H1 (cell line): ENCODE results near the gene GNA12. TPM values are rescaled to one million over a fixed set of nuclear protein-coding genes. Genes with fewer than 3 reads are reported as not detected.

ENCODE experiments used
- CTCF ChIA-PET: fragments of 300-600 bp; sonication (Branson Sonifier 250); formaldehyde crosslinking; loops from one replicate; lab custom pipeline; 2021; ENCODE audit not compliant: partially characterized antibody; lab: Charles Lee
- POLR2A ChIA-PET: fragments of 300-600 bp; sonication (Branson Sonifier 250); formaldehyde crosslinking; loops from one replicate; lab custom pipeline; 2021; ENCODE audit warnings: inconsistent platforms; ENCODE audit not compliant: partially characterized antibody; lab: Charles Lee
- DNase-seq, 2 experiments: peaks; one replicate each; pipeline versions ENCODE4 v3.0.0 to v3.0.0-alpha.2; 2010 to 2022; ENCODE audit warnings: low spot score in 2 of 2, low read depth in 1 of 2, mixed read lengths in 1 of 2
- FAIRE-seq: peaks from 2 replicates; lab custom pipeline; 2011; peaks lifted over from hg19 to GRCh38; lab: Jason Lieb, UNC
- H2AFZ ChIP-seq: 2 replicates; pipeline ENCODE4 v1.8.1; 2012; ENCODE audit warnings: low read length, inconsistent platforms
- H2AK5ac ChIP-seq: 2 replicates; pipeline ENCODE4 v1.6.1; 2013; ENCODE audit warnings: low read depth, low read length
- H2BK120ac ChIP-seq: replicated peaks from 2 replicates; pipeline ENCODE3; 2013; ENCODE audit warnings: low read depth, low read length, inconsistent platforms
- H2BK12ac ChIP-seq: 2 replicates; pipeline ENCODE4 v1.6.1; 2013; ENCODE audit warnings: low read depth, low read length
- H2BK15ac ChIP-seq: 2 replicates; pipeline ENCODE4 v1.6.1; 2013; ENCODE audit warnings: low read length
- H2BK20ac ChIP-seq: 2 replicates; pipeline ENCODE4 v1.6.1; 2013; ENCODE audit warnings: low read length
- H2BK5ac ChIP-seq: 2 replicates; pipeline ENCODE4 v1.6.1; 2013; ENCODE audit warnings: low read depth, low read length
- H3K14ac ChIP-seq: 2 replicates; pipeline ENCODE4 v1.6.1; 2013; ENCODE audit warnings: inconsistent platforms; ENCODE audit not compliant: insufficient read length
- H3K18ac ChIP-seq: 2 replicates; pipeline ENCODE4 v1.6.1; 2013; ENCODE audit warnings: low read length; ENCODE audit errors: extremely low read depth
- H3K23ac ChIP-seq: 2 replicates; pipeline ENCODE4 v1.6.1; 2013; ENCODE audit warnings: inconsistent platforms; ENCODE audit not compliant: insufficient read length
- H3K23me2 ChIP-seq: 2 replicates; pipeline ENCODE4 v1.6.1; 2013; ENCODE audit warnings: low read depth, low read length
- H3K27ac ChIP-seq: 2 replicates; pipeline ENCODE4 v1.6.1; 2011; ENCODE audit warnings: low read depth, low read length, inconsistent platforms
- H3K27me3 ChIP-seq, 4 experiments: replicated peaks in 1 of 4; 1 replicate in 1 of 4; 2 replicates in 3 of 4; pipeline versions ENCODE4 v1.6.1 to v1.8.1; 2011 to 2013; ENCODE audit warnings: low read length in 3 of 4, mild to moderate bottlenecking in 3 of 4, inconsistent platforms in 2 of 4, mixed read lengths in 2 of 4, moderate library complexity in 1 of 4; ENCODE audit not compliant: control insufficient read depth in 3 of 4, insufficient read depth in 3 of 4; ENCODE audit errors: extremely low read depth in 1 of 4
- H3K36me3 ChIP-seq, 4 experiments: 2 replicates each; pipeline versions ENCODE4 v1.6.1 to v1.8.1; 2011 to 2013; ENCODE audit warnings: mild to moderate bottlenecking in 4 of 4, low read length in 3 of 4, moderate library complexity in 2 of 4, control low read depth in 1 of 4, inconsistent platforms in 1 of 4; ENCODE audit not compliant: insufficient read depth in 4 of 4, control insufficient read depth in 2 of 4
- H3K4ac ChIP-seq: replicated peaks from 2 replicates; pipeline ENCODE3; 2013; ENCODE audit warnings: low read length, low read depth, mixed read lengths, inconsistent platforms; ENCODE audit not compliant: insufficient read length
- H3K4me1 ChIP-seq, 4 experiments: replicated peaks in 1 of 4; 1 replicate in 1 of 4; 2 replicates in 3 of 4; pipeline versions ENCODE4 v1.6.1 to v1.8.1; 2011 to 2013; ENCODE audit warnings: low read length in 3 of 4, inconsistent platforms in 2 of 4, mixed read lengths in 1 of 4; ENCODE audit not compliant: insufficient read depth in 4 of 4, control insufficient read depth in 3 of 4
- H3K4me2 ChIP-seq, 2 experiments: 2 replicates each; pipeline versions ENCODE4 v1.6.1 to v1.8.1; 2011 to 2013; ENCODE audit warnings: low read depth in 2 of 2, low read length in 2 of 2, control low read depth in 1 of 2, inconsistent platforms in 1 of 2, mild to moderate bottlenecking in 1 of 2; ENCODE audit not compliant: insufficient read depth in 1 of 2
- H3K4me3 ChIP-seq, 4 experiments: fragments of 200-600, 300-600 bp in 1 of 4; sonication (generic), shearing (Covaris generic), sonication (Bioruptor Twin) in 1 of 4; 2 replicates each; pipeline versions ENCODE4 v1.5.1 to v1.8.1; 2011 to 2016; ENCODE audit warnings: low read length in 4 of 4, low read depth in 3 of 4, control low read depth in 2 of 4, inconsistent platforms in 2 of 4, mild to moderate bottlenecking in 2 of 4, mixed read lengths in 1 of 4, moderate library complexity in 1 of 4; ENCODE audit not compliant: insufficient read depth in 2 of 4; ENCODE audit errors: extremely low read depth in 1 of 4
- H3K56ac ChIP-seq: replicated peaks from 2 replicates; pipeline ENCODE3; 2013; ENCODE audit warnings: low read depth, mild to moderate bottlenecking, mixed read lengths, low read length, inconsistent platforms; ENCODE audit not compliant: insufficient read length
- H3K79me1 ChIP-seq: 2 replicates; pipeline ENCODE4 v1.6.1; 2013; ENCODE audit warnings: low read depth, low read length, control low read depth
- H3K79me2 ChIP-seq, 2 experiments: 2 replicates each; pipeline versions ENCODE4 v1.6.1 to v1.8.1; 2012 to 2013; ENCODE audit warnings: low read length in 2 of 2, mild to moderate bottlenecking in 2 of 2, inconsistent platforms in 1 of 2; ENCODE audit not compliant: insufficient read depth in 2 of 2, control insufficient read depth in 1 of 2
- H3K9ac ChIP-seq, 4 experiments: replicated peaks in 1 of 4; 1 replicate in 1 of 4; 2 replicates in 3 of 4; pipeline versions ENCODE4 v1.6.1 to v1.8.1; 2011 to 2013; ENCODE audit warnings: low read depth in 3 of 4, low read length in 3 of 4, control low read depth in 2 of 4, mild to moderate bottlenecking in 2 of 4, moderate library complexity in 2 of 4, inconsistent platforms in 1 of 4; ENCODE audit errors: extremely low read depth in 1 of 4
- H3K9me3 ChIP-seq, 2 experiments: 2 replicates each; pipeline versions ENCODE4 v1.6.1 to v1.8.1; 2012 to 2013; ENCODE audit warnings: mild to moderate bottlenecking in 2 of 2, moderate library complexity in 2 of 2, control low read depth in 1 of 2, inconsistent platforms in 1 of 2, low read depth in 1 of 2, low read length in 1 of 2, mixed read lengths in 1 of 2; ENCODE audit not compliant: insufficient read depth in 2 of 2
- H4K20me1 ChIP-seq, 2 experiments: replicated peaks in 1 of 2; 2 replicates each; pipeline versions ENCODE3 to v1.8.1; 2011 to 2013; ENCODE audit warnings: inconsistent platforms in 2 of 2, low read length in 2 of 2, mild to moderate bottlenecking in 1 of 2; ENCODE audit not compliant: insufficient read depth in 2 of 2, control insufficient read depth in 1 of 2
- H4K5ac ChIP-seq: 2 replicates; pipeline ENCODE4 v1.6.1; 2013; ENCODE audit warnings: low read length, low read depth, mixed read lengths, inconsistent platforms; ENCODE audit not compliant: insufficient read length
- H4K8ac ChIP-seq: 2 replicates; pipeline ENCODE4 v1.8.0; 2013; ENCODE audit warnings: mild to moderate bottlenecking, moderate library complexity, low read length, inconsistent platforms; ENCODE audit not compliant: insufficient read depth; ENCODE audit errors: extremely low read depth
- H4K91ac ChIP-seq: replicated peaks from 2 replicates; pipeline ENCODE3; 2013; ENCODE audit warnings: low read length, mixed read lengths, inconsistent platforms; ENCODE audit not compliant: insufficient read length
- CHD1 ChIP-seq: IDR thresholded peaks from 2 replicates; pipeline ENCODE4 v1.6.1; 2012; ENCODE audit warnings: low read depth, low read length, improper control_type of control experiment
- CREB1 ChIP-seq: IDR thresholded peaks from 2 replicates; pipeline ENCODE4 v1.6.1; 2012; ENCODE audit warnings: inconsistent platforms
- EZH2 ChIP-seq: fragments of 200-600 bp; sonication (generic); IDR thresholded peaks from 2 replicates; pipeline ENCODE4 v1.7.1; 2012; ENCODE audit warnings: low read depth, mild to moderate bottlenecking, moderate library complexity, low read length, inconsistent platforms; ENCODE audit not compliant: severe bottlenecking
- KDM4A ChIP-seq: IDR thresholded peaks from one replicate; pipeline ENCODE4 v1.7.1; 2012; ENCODE audit warnings: low read depth, mild to moderate bottlenecking, moderate library complexity, low read length, inconsistent platforms; ENCODE audit not compliant: severe bottlenecking
- SUZ12 ChIP-seq: fragments of 200-600 bp; sonication (generic); IDR thresholded peaks from 2 replicates; pipeline ENCODE4 v1.6.1; 2012; ENCODE audit warnings: mild to moderate bottlenecking, inconsistent platforms, low read length, moderate library complexity, mixed read lengths
- WGBS, 2 experiments: shearing (Covaris generic) in 1 of 2; methylation state at CpG; one replicate each; pipeline versions ENCODE4 v1.1.6 to v1.1.7; 2013 to 2015; ENCODE audit warnings: low lambda C conversion rate in 2 of 2, mixed read lengths in 2 of 2, inconsistent platforms in 1 of 2, low coverage in 1 of 2, missing lambda C conversion rate in 1 of 2; ENCODE audit not compliant: insufficient replicate concordance in 2 of 2, insufficient coverage in 1 of 2, insufficient read length in 1 of 2; ENCODE audit errors: extremely low coverage in 1 of 2, missing lambda C conversion rate in 1 of 2; 5-methylcytosine and 5-hydroxymethylcytosine counted together
- polyA plus RNA-seq, 7 experiments: library from polyadenylated mRNA; depleted of rRNA in 3 of 7; stranded (reverse) in 5 of 7; unstranded in 2 of 7; fragments of >200 nt in 5 of 7; fragments of 200-250 nt in 2 of 7; gene quantifications; 1 replicate in 5 of 7; 2 replicates in 1 of 7; 4 replicates in 1 of 7; pipeline versions ENCODE4 v1.2.1 to v1.2.3, GENCODE V29; 2011 to 2013; ENCODE audit warnings: missing spikeins in 2 of 7, mixed read lengths in 2 of 7
- total RNA-seq: library from RNA; stranded (reverse); fragmentation: NEBNext Ultra II Directional; extraction: Animal tissue kit (Norgen Biotek cat#: 25700); gene quantifications from 2 replicates; pipeline ENCODE4 v1.2.1, GENCODE V29; 2021

The GNA12 gene
- total and polyA plus RNA-seq, 2 of the 8 experiments (the other 6 are each of a cell fraction or from before 2014, with no cell fraction given), result 96.5 to 109 TPM

- Histone ChIP-seq H3K4me2 (peak overlapping the region; percentile 64 to 85), H3K79me1 (peaks cover 3% of the 10 kb centered on the region; the same call in 1 of the 2 replicates), H3K27me3 (peaks cover 7 to 34% (median 30%) of the 10 kb centered on the region in 4 experiments), H2AFZ (peak overlapping the region; percentile 15; the same call in 1 of the 2 replicates), H4K20me1 (no peaks in the 10 kb centered on the region), H3K56ac (no peak overlapping the region), H2AK5ac (no peak overlapping the region), H2BK120ac (no peak overlapping the region), H3K4ac (no peak overlapping the region), H2BK5ac (no peak overlapping the region), H4K8ac (no peak overlapping the region), H3K23ac (no peak overlapping the region), H2BK12ac (no peak overlapping the region), H4K5ac (no peak overlapping the region), H3K27ac (no peak overlapping the region), H3K9me3 (no peaks in the 10 kb centered on the region; a peak in 1 of 4 replicates), H3K36me3 (no peaks in the 10 kb centered on the region; a peak in 1 of 8 replicates), H2BK20ac (no peak overlapping the region), H3K23me2 (peaks cover 3% of the 10 kb centered on the region; the same call in 1 of the 2 replicates), H2BK15ac (no peak overlapping the region), H3K79me2 (no peaks in the 10 kb centered on the region), H3K4me1 (peaks cover 0 to 11% (median 8%) of the 10 kb centered on the region in 4 experiments; a peak in 5 of 7 replicates), H3K18ac (no peak overlapping the region; the same call in 1 of the 2 replicates), H4K91ac (no peak overlapping the region), H3K14ac (no peak overlapping the region), H3K4me3 (peak overlapping the region; percentile 25 to 63 (median 46)), H3K9ac (no peak overlapping the region; a peak in 1 of 7 replicates)
- DNase-seq (peak in 1 of 2 experiments; percentile 66), FAIRE-seq (no peak)
- 30% methylated on average over 41 of the region's 62 CpGs; no CpG with 5 or more reads in 1 of the 2 experiments for WGBS, 2 experiments
- ChIA-PET POLR2A (no interaction called here), CTCF (interaction anchor here (0.7 to 7.6 kb wide), 6 partner anchors 7 to 43 kb away, joined by 3 to 92 read pairs (median 6); no protein-coding TSS in a partner anchor)
- peak; percentile 82 for TF ChIP-seq EZH2
- peak; percentile 30 for TF ChIP-seq KDM4A
- no peak for TF ChIP-seq CHD1
- no peak for TF ChIP-seq CREB1
- TF ChIP-seq SUZ12, result peak; percentile 77
These were observed 155.4 kb downstream of the GNA12 start for GRCh38 chr7:2688409-2689342.
